Right forelimb (tissue), 1 donor: ENCODE data around the gene RARG.
"Not testable (repeated sequence)": the region's sequence is repeated elsewhere in the genome, so short reads cannot be mapped to it uniquely, and the experiment has no call there.

ENCODE experiments used
- DNase-seq: peaks from one replicate; pipeline ENCODE4 v3.0.0-alpha.2; 2018

RARG gene

DNA sequence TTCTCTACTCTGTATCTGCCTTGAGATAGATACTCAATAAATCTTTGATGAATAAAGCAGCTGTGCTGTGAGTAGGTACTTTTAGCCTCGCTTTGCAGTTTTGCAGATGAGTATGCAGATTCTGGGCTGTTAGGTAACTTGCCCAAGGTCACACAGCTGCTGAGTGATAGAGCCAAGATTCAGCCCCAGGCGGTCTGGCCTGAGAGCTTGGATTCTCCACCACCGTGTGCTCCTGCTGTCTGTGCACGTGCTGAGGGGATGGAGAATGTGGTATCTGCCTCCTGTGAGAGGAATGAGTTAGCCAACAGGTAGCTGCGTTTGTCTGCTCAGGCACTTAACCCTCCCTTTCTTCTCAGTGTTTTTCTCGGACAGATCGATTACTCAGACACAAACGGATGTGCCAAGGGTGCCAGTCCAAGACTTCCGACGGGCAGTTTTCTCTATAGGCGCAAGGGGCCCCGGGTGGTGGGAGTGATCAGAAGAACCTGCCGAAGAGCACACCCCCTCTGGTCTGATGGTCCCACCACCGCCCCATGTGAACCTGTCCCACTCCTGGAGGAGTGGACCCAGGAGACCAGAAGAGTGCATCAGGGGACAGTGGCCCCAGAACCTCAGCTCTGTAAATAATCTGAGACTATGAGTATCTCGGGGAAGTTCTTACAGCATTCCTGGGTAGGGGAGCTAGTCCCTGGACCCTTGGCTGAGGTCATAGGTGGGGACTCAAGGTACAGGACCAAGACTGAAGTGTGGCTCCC, 44.7 kb downstream of the RARG start:
- DNase-seq: no peak

DNA sequence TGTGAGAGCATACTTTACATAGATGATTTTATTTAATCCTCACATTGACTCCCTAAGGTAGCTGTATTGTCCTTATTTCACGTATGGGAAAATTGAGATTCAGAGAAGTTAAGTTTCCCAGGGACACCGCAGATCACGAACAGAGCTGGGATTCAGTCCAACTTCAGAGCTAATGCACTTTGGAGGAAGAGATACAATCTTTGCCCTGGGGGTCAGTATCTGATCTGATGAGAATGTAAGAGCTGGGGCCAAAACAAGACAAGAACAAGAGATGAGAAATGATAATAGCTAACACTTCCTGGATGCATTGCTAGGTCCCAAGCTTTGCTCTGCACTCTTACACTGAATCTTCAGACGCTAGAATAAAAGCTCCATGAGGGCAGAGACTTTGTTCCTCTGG, 45.3 kb downstream of the RARG start:
- DNase-seq: no peak

DNA sequence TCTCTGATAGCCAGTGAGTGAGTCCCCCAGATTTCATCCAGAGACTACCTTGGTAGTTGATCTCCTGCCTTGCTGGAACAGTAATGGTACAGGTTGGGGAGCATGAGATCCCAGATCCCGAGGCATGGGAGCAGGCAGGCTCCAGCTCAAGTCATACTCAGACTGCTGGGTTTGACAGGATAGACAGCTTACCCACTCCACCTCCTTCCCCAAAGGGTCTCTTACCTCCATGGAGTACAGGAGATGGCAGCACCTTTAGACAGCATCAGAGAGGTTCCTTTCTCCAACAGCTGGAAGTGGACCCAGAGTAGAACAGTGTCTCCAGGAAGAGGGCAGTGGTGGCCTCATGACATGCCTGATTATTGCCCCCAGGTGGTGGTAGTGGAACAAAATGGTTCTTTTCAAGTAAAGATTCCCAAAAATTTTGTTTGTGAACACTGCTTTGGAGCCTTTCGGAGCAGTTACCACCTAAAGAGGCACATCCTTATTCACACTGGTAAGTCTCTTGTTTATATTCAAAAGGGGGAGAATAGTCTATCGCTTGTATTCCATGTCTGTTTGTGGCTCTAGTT, 46.3 kb downstream of the RARG start:
- DNase-seq: no peak

DNA sequence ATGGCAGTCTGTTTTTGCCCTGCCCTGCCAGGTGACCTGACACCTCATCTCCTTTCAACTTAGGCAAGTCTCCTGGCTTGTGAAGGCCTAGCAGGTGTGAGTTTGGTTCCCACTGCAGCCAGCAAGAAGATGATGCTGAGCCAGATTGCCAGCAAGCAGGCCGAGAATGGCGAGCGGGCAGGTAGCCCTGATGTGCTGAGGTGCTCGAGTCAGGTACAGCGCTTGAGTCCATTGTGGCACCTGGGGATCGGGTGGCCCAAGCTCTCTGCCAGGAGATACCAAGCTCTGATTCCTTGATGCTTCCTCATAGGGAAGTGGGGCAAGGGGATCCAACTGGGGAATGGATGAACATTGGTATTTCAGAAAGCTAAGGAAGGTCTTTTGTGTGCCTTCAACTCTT, 47.2 kb downstream of the RARG start:
- no peak for DNase-seq

DNA sequence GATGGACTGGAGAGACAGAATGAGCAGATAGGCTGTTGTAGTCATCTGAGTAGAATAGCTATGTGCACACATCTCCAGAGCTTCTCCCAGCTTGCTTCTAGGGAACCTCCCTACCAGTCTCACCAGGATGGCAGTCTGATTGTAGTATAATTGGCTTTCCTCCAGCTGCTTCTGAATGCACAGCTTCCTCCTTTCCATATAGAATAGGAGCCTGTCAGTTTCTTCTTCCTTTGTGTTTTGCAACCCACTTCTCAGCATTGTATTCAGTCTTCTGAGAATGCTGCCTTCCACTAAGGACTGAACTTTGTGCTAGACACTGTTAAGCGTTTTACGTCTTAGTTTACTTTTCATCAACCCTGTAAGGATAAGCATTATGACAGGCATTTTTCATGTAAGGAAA, 49.1 kb downstream of the RARG start:
- DNase-seq: no peak

DNA sequence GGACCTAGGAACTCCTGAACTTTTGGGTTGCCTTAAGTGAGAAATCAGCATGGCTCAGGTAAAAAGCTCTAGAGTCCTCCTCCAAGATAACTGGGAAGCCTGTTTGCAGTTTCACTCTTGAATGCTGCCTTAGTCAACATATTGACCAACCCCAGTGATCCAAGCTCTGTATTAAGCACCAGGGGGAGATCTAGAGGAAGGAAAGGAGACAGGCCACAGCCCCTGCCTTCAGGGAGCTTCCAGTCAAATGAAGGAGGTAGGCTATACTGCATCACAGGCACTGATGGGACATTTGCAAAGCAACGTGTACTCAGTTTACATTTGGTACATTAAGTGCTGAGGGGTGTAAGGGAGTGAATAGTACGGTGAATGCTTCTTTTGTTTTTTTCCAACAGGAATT, 50.1 kb downstream of the RARG start:
- no peak for DNase-seq

DNA sequence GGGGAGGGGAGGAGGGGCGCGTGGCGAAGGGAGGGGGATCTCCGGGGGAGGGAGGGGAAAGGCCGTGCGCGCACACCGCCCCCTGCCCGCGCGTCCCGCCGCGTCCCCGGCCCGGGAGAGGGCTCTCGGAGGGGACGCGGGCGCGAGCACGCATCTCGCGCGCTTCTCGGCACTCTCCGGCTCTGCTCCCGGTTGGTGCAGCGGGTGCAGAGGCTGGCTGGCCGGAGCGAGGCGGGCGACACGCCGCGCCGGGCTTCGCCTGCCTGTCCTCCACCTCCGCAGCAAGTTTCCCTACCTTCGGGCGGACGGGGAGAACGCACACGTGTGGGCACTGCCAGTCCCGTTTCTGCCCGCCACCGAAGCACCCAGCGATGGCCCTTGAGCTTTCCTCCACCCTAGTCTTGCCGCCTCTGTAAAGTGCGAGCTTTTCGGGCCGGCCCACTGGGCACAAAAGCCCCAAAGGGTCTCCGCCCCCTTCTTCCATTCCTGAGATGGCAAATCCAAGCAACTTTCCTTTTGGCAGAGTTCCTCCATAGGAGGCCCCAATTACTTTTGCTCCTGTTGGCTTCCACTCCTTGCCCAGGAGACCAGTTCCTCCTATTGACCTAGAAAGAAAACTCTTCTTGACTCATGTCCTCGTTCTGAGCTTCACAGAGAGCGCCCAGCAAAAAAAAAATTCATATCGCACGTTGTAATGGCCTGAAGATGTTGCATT, 50.9 kb downstream of the RARG start:
- peak; percentile 89 for DNase-seq

DNA sequence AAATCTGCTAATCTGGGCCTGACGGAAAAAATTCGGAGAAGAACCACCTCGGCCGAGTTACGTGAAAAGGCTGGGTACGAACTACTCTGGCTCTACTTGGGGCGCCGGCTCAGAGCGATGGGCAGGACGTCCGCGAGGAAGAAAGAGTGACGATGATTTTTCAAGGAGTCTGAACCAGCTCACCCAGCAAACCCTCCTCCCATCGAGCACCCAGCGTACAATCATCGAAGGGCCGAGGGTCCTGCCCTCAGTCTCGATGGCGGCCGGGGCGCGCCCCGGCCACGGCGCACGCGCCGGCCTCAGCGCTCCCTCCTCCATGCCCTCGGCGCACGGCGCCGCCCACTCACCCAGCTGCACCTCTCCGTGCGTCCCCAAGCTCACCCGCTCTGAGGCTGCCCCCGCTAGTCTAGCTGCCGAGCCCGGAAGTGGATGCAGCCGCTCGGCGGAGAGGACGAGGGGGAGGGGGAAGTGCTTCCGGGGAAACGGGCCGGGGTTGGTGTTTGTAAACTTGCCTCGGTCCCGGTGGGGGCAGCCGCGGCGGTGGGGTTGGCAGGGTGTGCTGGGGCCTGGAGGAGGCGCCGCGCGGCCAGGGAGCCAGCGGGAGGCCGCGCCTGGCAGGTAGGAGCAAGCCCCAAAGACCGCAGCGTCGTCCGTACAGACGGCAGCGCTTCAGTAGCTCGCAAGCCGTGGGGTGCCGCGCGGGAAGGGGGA, 51.6 kb downstream of the RARG start, which contains the start of the genes CSAD and ZNF740:
Gene CSAD (minus strand): TSS at position 706 of the 711 bp plus-strand sequence. CDS start 7,455 bp downstream, outside the sequence.
Gene ZNF740 (plus strand): TSS at position 503 of the 711 bp plus-strand sequence. CDS start 1,262 bp downstream, outside the sequence.
- DNase-seq: peak; percentile 97

DNA sequence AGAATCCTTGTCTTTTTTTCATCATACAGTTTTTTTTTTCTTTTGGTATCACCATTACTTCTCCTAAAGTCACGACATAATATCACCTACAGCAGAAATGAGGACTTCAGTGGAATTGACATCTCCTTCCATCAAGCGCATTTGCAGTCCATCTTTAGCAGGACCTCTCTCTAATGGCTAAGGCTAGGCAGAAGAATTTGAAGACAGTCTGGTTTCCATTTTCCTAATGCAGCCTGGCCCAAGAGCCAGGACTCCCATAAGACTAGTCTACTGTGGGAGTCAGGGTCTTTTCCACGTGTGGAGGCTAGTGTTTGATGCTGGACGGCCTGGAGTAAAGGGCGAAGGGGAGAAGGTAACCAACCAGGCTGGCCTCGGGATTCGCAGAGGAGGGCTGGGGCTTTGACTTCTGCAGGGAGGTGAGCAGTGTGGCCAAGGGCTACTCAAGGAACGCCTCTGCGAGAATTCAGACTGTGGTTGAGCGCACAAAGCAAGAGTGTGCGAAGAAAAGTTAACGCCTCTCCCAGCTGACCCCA, 52.3 kb downstream of the RARG start:
- DNase-seq: no peak

DNA sequence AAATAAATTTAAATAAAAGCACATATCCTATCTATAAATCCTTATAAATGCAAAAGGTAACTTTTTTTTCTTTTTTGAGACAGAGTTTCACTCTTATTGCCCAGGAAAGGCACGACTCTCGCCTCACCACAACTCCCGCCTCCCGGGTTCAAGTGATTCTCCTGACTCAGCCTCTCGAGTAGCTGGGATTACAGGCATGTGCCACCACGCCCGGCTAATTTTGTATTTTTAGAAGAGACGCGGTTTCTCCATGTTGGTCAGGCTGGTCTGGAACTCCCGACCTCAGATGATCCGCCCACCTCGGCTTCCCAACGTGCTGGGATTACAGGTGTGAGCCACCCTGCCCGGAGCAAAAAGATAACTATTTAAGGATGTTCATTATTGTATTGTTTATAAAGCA, 53.2 kb downstream of the RARG start:
- DNase-seq: not testable (repeated sequence)

DNA sequence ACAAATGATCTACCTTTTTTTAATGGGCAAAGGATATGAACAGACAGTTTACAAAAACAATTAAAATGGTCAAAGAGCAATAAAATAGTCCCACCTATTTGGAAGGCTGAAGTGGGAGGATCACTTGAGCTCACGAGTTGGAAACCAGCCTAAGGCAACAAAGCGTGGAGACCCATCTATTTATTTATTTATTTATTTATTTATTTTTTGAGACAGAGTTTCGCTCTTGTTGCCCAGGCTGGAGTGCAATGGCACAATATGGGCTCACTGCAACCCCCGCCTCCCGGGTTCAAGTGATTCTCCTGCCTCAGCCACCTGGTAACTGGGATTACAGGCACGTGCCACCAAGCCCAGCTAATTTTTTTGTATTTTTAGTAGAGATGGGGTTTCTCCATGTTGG, 54.6 kb downstream of the RARG start:
- DNase-seq: not testable (repeated sequence)

DNA sequence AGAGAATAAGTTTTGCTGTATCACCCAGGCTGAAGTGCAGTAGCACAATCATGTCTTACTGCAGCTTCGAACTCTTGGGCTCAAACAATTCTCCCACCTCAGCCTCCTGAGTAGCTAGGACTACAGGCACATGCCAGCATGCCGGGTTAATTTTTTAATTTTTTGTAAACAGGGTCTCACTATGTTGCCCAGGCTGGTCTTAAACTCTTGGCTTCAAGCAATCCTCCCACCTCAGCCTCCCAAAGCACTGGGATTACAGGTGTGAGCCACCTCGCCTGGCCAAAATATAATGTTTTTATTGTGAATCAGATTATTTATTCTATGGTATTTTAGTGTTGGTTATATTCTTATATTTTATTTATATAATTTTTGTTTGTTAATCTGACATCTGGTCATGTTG, 55.3 kb downstream of the RARG start:
- DNase-seq: no peak

DNA sequence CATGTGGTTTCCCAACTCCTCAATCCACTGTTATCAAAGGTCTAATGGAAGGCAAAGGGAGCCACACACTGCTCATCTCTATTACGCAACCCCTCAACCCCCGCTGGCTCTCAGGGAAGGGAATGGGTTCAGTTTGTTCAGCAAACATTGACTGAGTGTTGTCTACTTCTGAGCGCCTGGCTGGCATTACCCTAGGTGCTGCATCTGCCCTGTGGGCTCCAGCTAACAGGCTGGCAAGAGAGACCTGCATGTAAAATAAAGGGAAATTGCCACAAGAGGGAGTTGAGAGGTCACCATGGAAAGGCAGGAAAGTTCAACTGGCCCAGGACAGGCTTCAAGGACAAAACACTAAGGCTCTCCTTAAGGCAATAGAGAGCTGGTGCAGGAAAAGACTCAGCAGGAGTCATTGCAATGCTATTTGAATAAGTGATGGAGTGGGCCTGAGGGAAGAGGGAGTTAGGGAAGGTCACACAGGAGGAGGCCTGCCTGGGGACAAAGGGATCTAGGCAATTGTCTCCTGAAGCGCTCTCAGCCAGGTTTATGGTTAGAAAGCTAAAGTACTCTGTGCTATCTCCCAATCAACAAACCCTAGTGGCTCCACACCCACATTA, 57.0 kb downstream of the RARG start:
- no peak for DNase-seq

DNA sequence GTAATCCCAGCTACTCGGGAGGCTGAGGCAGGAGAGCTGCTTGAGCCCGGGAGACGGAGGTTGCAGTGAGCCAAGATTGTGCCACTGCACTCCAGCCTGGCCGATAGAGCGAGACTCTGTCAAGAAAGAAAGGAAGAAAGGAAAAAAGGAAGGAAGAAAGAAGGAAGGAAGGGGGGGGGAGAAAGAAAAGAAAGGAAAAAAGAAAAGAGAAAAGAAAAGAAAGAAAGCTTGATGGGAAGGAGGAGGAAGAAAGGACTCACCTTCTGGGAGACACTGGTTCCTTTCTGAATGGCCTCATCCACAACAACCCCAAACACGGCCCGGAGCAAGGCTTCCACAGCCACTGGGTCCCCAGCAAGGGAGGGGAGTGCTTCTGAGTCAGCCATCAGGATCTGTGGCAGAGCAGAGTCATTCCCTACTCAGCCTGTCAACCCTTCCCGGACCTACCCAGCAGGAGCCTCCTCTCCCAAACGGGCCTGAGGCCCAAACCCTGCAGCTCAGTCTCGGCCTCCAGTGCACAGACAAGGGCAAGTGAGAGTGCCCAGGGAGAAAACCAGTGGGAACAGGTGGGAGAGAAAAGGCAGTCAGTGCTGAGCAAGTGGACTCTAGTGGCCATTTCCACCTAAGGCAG, 58.8 kb downstream of the RARG start:
- DNase-seq: no peak

DNA sequence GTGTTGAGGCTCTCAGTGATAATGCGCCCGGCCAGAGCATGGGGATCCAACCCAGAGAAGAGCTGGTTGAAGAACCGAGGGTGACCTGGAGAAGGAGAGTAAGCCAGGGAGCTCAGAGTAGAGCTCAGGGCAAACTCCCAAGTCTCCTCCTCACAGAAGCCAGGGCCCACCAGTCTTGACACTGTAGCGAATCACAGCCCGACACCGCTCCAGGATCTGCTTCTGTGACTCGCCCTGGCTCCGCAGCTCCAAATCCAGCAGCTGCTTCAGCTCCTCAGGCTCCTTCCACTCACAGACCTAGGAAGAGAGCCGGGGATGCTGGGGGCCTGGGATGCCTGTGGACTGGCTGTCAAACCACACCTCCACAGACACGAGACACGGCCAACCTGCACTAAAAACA, 59.7 kb downstream of the RARG start:
- DNase-seq: no peak

DNA sequence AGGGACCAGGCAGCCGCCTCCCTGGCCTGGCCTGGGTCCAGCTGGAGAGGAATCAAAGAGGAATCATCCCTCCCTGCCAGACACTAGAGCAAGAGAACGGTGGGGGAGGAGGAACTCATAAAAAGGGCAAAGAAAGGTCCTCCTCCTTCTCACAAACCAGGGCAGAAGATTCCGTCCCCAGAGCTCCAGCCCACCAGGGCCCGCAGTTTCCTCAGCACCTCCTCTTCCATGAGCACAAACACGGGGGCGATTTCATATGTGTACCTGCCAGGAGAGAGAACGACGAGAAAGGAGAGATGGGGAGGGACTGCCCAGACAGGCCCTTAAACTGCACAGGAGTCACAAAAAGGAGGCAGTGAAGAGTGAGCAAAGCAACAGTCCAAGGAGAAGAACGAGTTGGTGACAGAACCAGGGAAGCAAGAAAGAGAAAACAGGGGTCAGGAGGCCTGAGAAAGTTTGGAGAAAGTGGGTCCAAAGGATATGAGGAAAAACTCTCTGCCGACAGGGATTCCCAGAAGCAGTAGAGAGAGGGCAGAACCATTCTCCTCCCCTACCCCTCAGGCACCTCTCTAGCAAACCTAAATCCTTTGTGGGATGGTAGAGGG, 60.2 kb downstream of the RARG start:
- DNase-seq: no peak

DNA sequence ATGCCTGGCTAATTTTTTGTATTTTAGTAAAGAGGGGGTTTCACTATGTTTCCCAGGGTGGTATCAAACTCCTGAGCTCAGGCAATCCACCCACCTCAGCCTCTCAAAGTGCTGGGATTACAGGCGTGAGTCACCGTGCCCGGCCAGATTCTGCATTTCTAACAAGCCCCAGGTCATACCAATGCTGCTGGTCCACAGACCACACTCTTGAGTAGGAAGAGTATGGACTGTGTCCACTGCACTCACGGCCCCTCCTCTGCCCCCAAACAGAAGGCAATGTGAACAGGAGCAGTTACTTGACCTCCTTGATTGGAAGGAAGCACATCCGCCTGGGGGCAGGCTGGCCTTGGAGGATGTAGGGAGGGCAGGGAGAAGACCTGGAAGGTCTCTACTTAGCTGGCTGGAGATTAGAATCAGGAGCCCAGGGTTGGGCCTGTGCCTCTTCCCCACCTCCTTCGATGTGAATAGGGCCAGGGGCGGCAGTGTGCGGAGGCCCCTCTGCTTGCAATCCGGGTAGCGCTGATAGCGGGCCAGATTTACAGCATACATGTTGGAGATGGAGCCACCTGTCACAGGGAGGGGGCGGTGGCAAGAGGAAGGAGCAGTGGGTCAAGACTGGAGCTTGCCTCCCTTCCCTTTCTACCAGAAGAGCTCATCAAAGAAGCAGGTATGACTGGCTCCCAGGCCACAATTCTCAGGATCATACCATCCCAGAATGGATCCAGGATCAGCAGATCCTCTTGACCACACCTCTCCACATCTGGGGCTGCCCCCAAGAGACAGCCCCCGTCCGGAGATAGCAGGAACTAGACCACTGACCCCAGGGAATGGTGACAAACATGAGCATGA, 60.9 kb downstream of the RARG start:
- no peak for DNase-seq

DNA sequence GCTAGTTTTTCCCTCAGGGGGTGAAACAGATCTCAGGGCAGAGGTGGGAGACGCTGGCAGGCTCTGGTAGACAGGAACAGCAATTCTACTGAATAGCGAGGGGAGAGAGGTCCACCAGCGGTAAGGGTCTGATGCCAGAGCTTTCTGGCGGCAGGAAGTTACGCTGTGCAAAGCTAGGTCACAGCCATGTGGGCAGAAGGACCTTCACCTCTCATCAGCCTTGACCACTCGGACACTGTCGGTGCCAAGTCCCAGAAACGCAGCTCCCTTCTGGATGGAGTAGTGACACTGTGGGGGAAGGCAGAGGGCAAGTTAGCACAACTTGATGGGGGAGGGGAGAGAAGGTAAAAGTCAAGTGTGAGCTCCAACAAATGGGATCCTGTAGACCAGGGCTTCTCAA, 61.8 kb downstream of the RARG start:
- DNase-seq: no peak

DNA sequence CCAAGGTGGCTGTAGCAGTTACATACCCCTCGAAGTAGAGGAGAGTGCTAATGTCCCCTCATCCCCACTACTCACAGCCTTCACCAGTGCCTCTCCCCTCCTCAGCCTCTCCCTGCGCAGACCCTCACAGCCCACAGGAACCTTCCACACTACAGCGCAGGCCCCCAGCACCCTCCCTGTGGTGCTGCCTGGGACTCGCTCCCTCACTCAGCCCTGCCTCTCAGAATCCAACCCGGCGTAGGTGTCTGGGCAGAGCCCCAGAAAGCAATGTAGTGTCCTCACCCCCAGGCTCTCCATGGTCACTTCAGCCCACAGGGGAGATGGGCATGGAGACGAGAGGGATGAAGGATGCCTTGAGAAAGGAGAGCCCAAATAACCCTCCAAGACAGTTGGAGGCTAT, 62.4 kb downstream of the RARG start:
- no peak for DNase-seq

DNA sequence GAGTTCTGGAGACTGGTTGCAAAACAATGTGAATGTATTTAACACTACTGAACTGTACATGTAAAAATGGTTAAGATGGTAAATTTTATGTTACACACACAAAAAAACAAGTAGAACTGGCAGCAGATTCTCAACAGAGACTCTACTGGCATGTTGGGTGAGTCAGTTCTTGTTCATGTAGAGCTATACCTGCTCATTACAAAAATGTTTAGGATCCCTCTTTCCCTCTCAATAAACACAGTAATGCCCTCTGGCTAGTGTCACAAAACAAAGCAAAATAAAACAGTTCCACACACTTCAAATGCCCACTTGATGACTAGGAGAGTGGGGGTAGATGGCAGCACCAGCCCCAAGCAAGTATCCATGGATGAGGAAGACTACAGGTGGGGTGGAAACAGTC, 65.2 kb downstream of the RARG start:
- DNase-seq: no peak

DNA sequence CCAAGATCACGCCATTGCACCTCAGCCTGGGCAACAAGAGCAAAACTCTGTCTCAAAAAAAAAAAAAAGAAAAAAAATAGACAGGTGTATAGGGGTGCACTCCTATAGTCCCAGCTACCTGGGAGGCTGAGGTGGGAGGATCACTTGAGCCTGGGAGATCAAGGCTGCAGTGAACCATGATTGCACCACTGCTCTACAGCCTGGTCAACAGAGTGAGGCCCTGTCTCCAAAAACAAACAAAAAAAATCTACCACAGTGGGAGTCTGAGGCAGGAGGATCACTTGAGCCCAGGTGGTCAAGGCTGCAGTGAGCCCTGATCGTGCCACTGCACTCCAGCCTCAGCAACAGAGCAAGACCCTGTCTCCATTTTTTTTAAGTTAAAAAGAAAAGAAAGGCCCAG, 69.0 kb downstream of the RARG start:
- DNase-seq: not testable (repeated sequence)
